ENCODE data around the gene ENOPH1.

DNA sequence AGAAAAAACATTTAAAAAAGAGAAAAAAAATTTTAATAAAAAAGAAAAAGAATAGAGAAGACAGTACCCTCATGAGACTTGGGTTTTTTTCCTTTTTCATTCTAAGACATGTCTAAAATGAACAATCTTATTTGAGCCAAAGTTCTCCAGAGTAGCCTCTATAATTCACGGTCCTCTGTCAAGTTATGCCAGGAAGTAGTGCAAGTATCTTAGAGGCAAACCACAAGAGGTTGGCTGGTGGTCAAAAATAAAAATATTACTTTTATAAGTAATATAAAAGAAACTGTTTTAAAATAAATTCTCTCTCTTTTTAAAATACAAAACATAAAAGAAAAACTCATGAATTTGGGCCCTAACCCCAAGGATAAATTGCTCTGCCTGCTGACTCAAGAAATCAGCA lies 26.7 kb upstream of the ENOPH1 start:
- TF ChIP-seq, protein P1, sequence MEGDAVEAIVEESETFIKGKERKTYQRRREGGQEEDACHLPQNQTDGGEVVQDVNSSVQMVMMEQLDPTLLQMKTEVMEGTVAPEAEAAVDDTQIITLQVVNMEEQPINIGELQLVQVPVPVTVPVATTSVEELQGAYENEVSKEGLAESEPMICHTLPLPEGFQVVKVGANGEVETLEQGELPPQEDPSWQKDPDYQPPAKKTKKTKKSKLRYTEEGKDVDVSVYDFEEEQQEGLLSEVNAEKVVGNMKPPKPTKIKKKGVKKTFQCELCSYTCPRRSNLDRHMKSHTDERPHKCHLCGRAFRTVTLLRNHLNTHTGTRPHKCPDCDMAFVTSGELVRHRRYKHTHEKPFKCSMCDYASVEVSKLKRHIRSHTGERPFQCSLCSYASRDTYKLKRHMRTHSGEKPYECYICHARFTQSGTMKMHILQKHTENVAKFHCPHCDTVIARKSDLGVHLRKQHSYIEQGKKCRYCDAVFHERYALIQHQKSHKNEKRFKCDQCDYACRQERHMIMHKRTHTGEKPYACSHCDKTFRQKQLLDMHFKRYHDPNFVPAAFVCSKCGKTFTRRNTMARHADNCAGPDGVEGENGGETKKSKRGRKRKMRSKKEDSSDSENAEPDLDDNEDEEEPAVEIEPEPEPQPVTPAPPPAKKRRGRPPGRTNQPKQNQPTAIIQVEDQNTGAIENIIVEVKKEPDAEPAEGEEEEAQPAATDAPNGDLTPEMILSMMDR (conservative IDR thresholded peaks at IDR 0.05; ENCODE audit: low read depth, low read length): no peak
- no peak for TF ChIP-seq POLR2A (IDR thresholded peaks at IDR 0.05; ENCODE audit: low read depth, low read length)
- TF ChIP-seq RCOR1 (IDR thresholded peaks at IDR 0.05; ENCODE audit: insufficient replicate concordance, low read length): no peak
- no peak for TF ChIP-seq RAD21 (IDR thresholded peaks at IDR 0.05; ENCODE audit: low read length)
- no peak for TF ChIP-seq SMC3 (IDR thresholded peaks at IDR 0.05; ENCODE audit: low read depth, low read length)
- no peak for TF ChIP-seq BHLHE40 (IDR thresholded peaks at IDR 0.05; ENCODE audit: low read depth, low read length)
- no peak for TF ChIP-seq CHD1 (IDR thresholded peaks at IDR 0.05; ENCODE audit: low read depth, low read length)
- no peak for TF ChIP-seq FOS (IDR thresholded peaks at IDR 0.05; ENCODE audit: low read depth, low read length)
